GM12878 (cell line): ENCODE data around the gene AP3B1. TPM values are rescaled to one million over a fixed set of nuclear protein-coding genes. Genes with fewer than 3 reads are reported as not detected.

Source experiments
- ATAC-seq: fragments of 200-7000 bp; cut with Tn5 transposase; 3 replicates; pipeline ENCODE4 v1.9.1; 2020; ENCODE audit warnings: mild to moderate bottlenecking, moderate library complexity
- BruUV-seq: library from RNA; stranded (reverse); fragments of 400-500 nt; replicated peaks from 2 replicates; lab custom pipeline; 2021; lab: Mats Ljungman, UMichigan
- CTCF ChIA-PET: fragments of 300-600 bp; sonication (Branson Sonifier 250); formaldehyde crosslinking; extraction: SDS; loops from one replicate; lab custom pipeline; 2021; ENCODE audit warnings: inconsistent platforms; lab: Yijun Ruan, JAX
- POLR2A ChIA-PET: fragments of 350-600 bp; formaldehyde crosslinking; extraction: SDS; loops from one replicate; lab custom pipeline; 2021; ENCODE audit warnings: inconsistent platforms; lab: Charles Lee
- RAD21 ChIA-PET: fragments of 300-600 bp; sonication (Branson Sonifier 250); formaldehyde crosslinking; loops from one replicate; lab custom pipeline; 2023; ENCODE audit warnings: antibody characterized with exemption; ENCODE audit not compliant: unreplicated experiment; lab: Charles Lee
- SMC1A ChIA-PET: fragments of 300-600 bp; sonication (Branson Sonifier 250); formaldehyde crosslinking; loops from one replicate; lab custom pipeline; 2023; ENCODE audit not compliant: unreplicated experiment, uncharacterized antibody; lab: Charles Lee
- DNase-seq: peaks from one replicate; pipeline ENCODE4 v3.0.0-alpha.2; 2011; ENCODE audit warnings: low read depth, low spot score
- FAIRE-seq: peaks from 3 replicates; lab custom pipeline; 2011; peaks lifted over from hg19 to GRCh38; lab: Jason Lieb, UNC
- H2AFZ ChIP-seq: 2 replicates; pipeline ENCODE4 v1.6.0; 2011; ENCODE audit warnings: low read depth, low read length, control low read depth; ENCODE audit not compliant: control insufficient read depth
- H3K27ac ChIP-seq: 2 replicates; pipeline ENCODE4 v1.5.1; 2011; ENCODE audit warnings: control low read depth; ENCODE audit not compliant: control insufficient read depth, insufficient read depth
- H3K27me3 ChIP-seq, 2 experiments: replicated peaks in 1 of 2; 2 replicates each; pipeline versions ENCODE4 v1.6.0 to v1.6.1; 2011; ENCODE audit warnings: low read length in 1 of 2; ENCODE audit not compliant: control insufficient read depth in 2 of 2, insufficient read depth in 2 of 2
- H3K36me3 ChIP-seq, 2 experiments: 2 replicates each; pipeline ENCODE4 v1.5.1; 2011; ENCODE audit warnings: low read length in 1 of 2; ENCODE audit not compliant: control insufficient read depth in 2 of 2, insufficient read depth in 2 of 2
- H3K4me1 ChIP-seq: 2 replicates; pipeline ENCODE4 v1.6.1; 2011; ENCODE audit warnings: mild to moderate bottlenecking, low read length, moderate library complexity, mixed read lengths; ENCODE audit not compliant: control insufficient read depth, insufficient read depth
- H3K4me2 ChIP-seq: 2 replicates; pipeline ENCODE4 v1.6.0; 2011; ENCODE audit warnings: control low read depth; ENCODE audit not compliant: control insufficient read depth, insufficient read depth
- H3K4me3 ChIP-seq: fragments of 200-600 bp; sonication (generic); 2 replicates; pipeline ENCODE4 v1.5.1; 2016
- H3K79me2 ChIP-seq: 2 replicates; pipeline ENCODE4 v1.6.0; 2011; ENCODE audit warnings: low read length; ENCODE audit not compliant: control insufficient read depth, insufficient read depth
- H3K9ac ChIP-seq: 2 replicates; pipeline ENCODE4 v1.8.0; 2011; ENCODE audit warnings: low read length, control low read depth, mixed read lengths; ENCODE audit not compliant: control insufficient read depth, insufficient read depth
- H3K9me3 ChIP-seq: replicated peaks from 3 replicates; pipeline ENCODE4 v1.5.1; 2011; ENCODE audit warnings: mild to moderate bottlenecking, low read length; ENCODE audit not compliant: control insufficient read depth, insufficient read depth
- H4K20me1 ChIP-seq: 2 replicates; pipeline ENCODE4 v1.6.0; 2011; ENCODE audit not compliant: control insufficient read depth, insufficient read depth
- ATF2 ChIP-seq: IDR thresholded peaks from 2 replicates; pipeline ENCODE4 v1.6.1; 2012; ENCODE audit warnings: low read length, inconsistent platforms
- CEBPZ ChIP-seq: fragments of 150-350 bp; IDR thresholded peaks from 2 replicates; pipeline ENCODE4 v1.6.1; 2016; ENCODE audit warnings: low read depth, low read length
- E2F8 ChIP-seq: fragments of 450-650 bp; IDR thresholded peaks from 2 replicates; pipeline ENCODE4 v1.6.1; 2018; ENCODE audit warnings: mild to moderate bottlenecking, low read depth, moderate library complexity; ENCODE audit not compliant: partially characterized antibody
- EZH2 ChIP-seq: IDR thresholded peaks from 2 replicates; pipeline ENCODE4 v1.6.1; 2012; ENCODE audit warnings: low read depth, mild to moderate bottlenecking, control low read depth, inconsistent platforms, low read length, borderline replicate concordance; ENCODE audit not compliant: control insufficient read depth
- HDAC2 ChIP-seq: fragments of 200-600 bp; sonication (generic); IDR thresholded peaks from 2 replicates; pipeline ENCODE4 v1.6.1; 2017
- IKZF1 ChIP-seq: fragments of 450-650 bp; conservative IDR thresholded peaks from 2 replicates; pipeline ENCODE4 v1.6.1; 2017; ENCODE audit warnings: antibody characterized with exemption, mild to moderate bottlenecking
- ZNF217 ChIP-seq: fragments of 450-650 bp; IDR thresholded peaks from 2 replicates; pipeline ENCODE4 v1.6.1; 2017; ENCODE audit warnings: antibody characterized with exemption, mild to moderate bottlenecking
- ZZZ3 ChIP-seq: IDR thresholded peaks from 2 replicates; pipeline ENCODE4 v1.6.1; 2011; ENCODE audit warnings: low read depth; ENCODE audit not compliant: control insufficient read depth, insufficient read length
- WGBS: methylation state at CpG from one replicate; pipeline ENCODE4 v1.1.6; 2016; ENCODE audit warnings: low lambda C conversion rate; ENCODE audit not compliant: insufficient replicate concordance, insufficient coverage; ENCODE audit errors: missing lambda C conversion rate; 5-methylcytosine and 5-hydroxymethylcytosine counted together
- in situ Hi-C: fragments of 300-500 bp; cut with MboI; formaldehyde crosslinking; loops from 9 replicates; pipeline ENCODE4 v1.14.3; 2018; ENCODE audit warnings: mixed read lengths
- intact Hi-C: fragments of 100-400 bp; cut with micrococcal nuclease; formaldehyde crosslinking; loops from one replicate; pipeline ENCODE4 v1.14.2; 2022; ENCODE audit not compliant: unreplicated experiment
- polyA plus RNA-seq, 11 experiments: library from polyadenylated mRNA; depleted of rRNA in 4 of 11; unstranded in 6 of 11; stranded (reverse) in 5 of 11; fragments of >200 nt; fragmentation: Nextera tagmentation in 4 of 11; fragmentation: Illumina TruSeq in 1 of 11; extraction: Ambion mirVana in 4 of 11; extraction: Trizol in 1 of 11; gene quantifications; 1 replicate in 1 of 11; 2 replicates in 10 of 11; pipeline versions ENCODE4 v1.2.1 to v1.2.3, GENCODE V29; 2011 to 2016; ENCODE audit warnings: inconsistent platforms in 2 of 11, missing spikeins in 2 of 11, low read depth in 1 of 11
- total RNA-seq, 4 experiments: library from RNA; depleted of rRNA in 3 of 4; stranded (reverse); fragments of >200 nt in 3 of 4; fragmentation: Illumina TruSeq in 1 of 4; extraction: Trizol in 1 of 4; gene quantifications; 2 replicates each; pipeline versions ENCODE4 v1.2.1 to v1.2.3, GENCODE V29; 2013 to 2021
- TF ChIP-seq, protein P1 (sequence below): IDR thresholded peaks from 2 replicates; pipeline ENCODE4 v1.6.1; 2011; ENCODE audit warnings: borderline replicate concordance, low read depth, mild to moderate bottlenecking, moderate library complexity, mixed read lengths, low read length; ENCODE audit not compliant: insufficient read depth; ENCODE audit errors: extremely low read length
- TF ChIP-seq, protein P2 (sequence below): fragments of 450-650 bp; IDR thresholded peaks from 2 replicates; pipeline ENCODE4 v1.6.1; 2017; ENCODE audit warnings: mild to moderate bottlenecking, moderate library complexity

AP3B1 gene
- total and polyA plus RNA-seq, 10 of the 15 experiments (the other 5 are each of a cell fraction or from before 2014, with no cell fraction given), result 30.9 to 70.8 (median 46.0) TPM

- DNase-seq, result no peak
- Histone ChIP-seq H3K4me3 (no peak overlapping the region), H3K4me1 (no peaks in the 10 kb centered on the region), H3K36me3 (peaks cover 0 to 2% of the 10 kb centered on the region in 2 experiments; a peak in 2 of 4 replicates), H2AFZ (no peak overlapping the region), H3K9me3 (no peaks in the 10 kb centered on the region; the same call in none of the 3 replicates), H3K27ac (no peak overlapping the region), H4K20me1 (no peaks in the 10 kb centered on the region), H3K27me3 (no peaks in the 10 kb centered on the region), H3K79me2 (no peaks in the 10 kb centered on the region), H3K9ac (no peak overlapping the region), H3K4me2 (no peak overlapping the region)
- ChIA-PET SMC1A (interaction anchor here (0.6 to 3.8 kb wide), 5 partner anchors 10 to 153 kb away, joined by 3 to 22 read pairs (median 8); no protein-coding TSS in a partner anchor), CTCF (interaction anchor here (4.0 kb wide), 1 partner anchor 13 kb away, joined by 12 read pairs; no protein-coding TSS in a partner anchor), RAD21 (no interaction called here), POLR2A (interaction anchor here (0.6 kb wide), 1 partner anchor 321 kb away, joined by 3 read pairs; no protein-coding TSS in a partner anchor)
- intact Hi-C loops, result no loop called here
- in situ Hi-C loops, result no loop called here
- FAIRE-seq, result no peak
- BruUV-seq, result no TSS peak
- 100% methylated on average over 2 of the region's 2 CpGs for WGBS
- ATAC-seq, result no peak
- TF ChIP-seq, protein P1, sequence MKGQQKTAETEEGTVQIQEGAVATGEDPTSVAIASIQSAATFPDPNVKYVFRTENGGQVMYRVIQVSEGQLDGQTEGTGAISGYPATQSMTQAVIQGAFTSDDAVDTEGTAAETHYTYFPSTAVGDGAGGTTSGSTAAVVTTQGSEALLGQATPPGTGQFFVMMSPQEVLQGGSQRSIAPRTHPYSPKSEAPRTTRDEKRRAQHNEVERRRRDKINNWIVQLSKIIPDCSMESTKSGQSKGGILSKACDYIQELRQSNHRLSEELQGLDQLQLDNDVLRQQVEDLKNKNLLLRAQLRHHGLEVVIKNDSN, result no peak
- TF ChIP-seq IKZF1, result no peak
- no peak for TF ChIP-seq EZH2
- no peak for TF ChIP-seq ZNF217
- TF ChIP-seq ATF2, result no peak
- no peak for TF ChIP-seq HDAC2
- TF ChIP-seq CEBPZ, result no peak
- no peak for TF ChIP-seq E2F8
- no peak for TF ChIP-seq ZZZ3
- TF ChIP-seq, protein P2, sequence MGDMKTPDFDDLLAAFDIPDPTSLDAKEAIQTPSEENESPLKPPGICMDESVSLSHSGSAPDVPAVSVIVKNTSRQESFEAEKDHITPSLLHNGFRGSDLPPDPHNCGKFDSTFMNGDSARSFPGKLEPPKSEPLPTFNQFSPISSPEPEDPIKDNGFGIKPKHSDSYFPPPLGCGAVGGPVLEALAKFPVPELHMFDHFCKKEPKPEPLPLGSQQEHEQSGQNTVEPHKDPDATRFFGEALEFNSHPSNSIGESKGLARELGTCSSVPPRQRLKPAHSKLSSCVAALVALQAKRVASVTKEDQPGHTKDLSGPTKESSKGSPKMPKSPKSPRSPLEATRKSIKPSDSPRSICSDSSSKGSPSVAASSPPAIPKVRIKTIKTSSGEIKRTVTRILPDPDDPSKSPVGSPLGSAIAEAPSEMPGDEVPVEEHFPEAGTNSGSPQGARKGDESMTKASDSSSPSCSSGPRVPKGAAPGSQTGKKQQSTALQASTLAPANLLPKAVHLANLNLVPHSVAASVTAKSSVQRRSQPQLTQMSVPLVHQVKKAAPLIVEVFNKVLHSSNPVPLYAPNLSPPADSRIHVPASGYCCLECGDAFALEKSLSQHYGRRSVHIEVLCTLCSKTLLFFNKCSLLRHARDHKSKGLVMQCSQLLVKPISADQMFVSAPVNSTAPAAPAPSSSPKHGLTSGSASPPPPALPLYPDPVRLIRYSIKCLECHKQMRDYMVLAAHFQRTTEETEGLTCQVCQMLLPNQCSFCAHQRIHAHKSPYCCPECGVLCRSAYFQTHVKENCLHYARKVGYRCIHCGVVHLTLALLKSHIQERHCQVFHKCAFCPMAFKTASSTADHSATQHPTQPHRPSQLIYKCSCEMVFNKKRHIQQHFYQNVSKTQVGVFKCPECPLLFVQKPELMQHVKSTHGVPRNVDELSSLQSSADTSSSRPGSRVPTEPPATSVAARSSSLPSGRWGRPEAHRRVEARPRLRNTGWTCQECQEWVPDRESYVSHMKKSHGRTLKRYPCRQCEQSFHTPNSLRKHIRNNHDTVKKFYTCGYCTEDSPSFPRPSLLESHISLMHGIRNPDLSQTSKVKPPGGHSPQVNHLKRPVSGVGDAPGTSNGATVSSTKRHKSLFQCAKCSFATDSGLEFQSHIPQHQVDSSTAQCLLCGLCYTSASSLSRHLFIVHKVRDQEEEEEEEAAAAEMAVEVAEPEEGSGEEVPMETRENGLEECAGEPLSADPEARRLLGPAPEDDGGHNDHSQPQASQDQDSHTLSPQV, result no peak
Measured at GRCh38 chr5:78063495-78063894, 231.0 kb downstream of the AP3B1 start.
